ENCODE measurements around the gene SYT8. TPM values are rescaled to one million over a fixed set of nuclear protein-coding genes. Genes with fewer than 3 reads are reported as not detected.

The SYT8 gene
- total RNA-seq, 1 experiment from 2014 or later = 7.8 TPM

GRCh38 chr11:1861435-1862411 lies 26.9 kb downstream of the SYT8 start:
- CTCF ChIA-PET = no interaction called here

GRCh38 chr11:1862588-1863351 lies 28.0 kb downstream of the SYT8 start:
- ChIA-PET CTCF (no interaction called here), POLR2A (ENCODE audit: unreplicated experiment) (no interaction called here)
- H3K27ac ChIP-seq (ENCODE audit: low read length) = no peak overlapping the region
- no peaks in the 10 kb centered on the region for H3K27me3 ChIP-seq (ENCODE audit: low read length)
- no peaks in the 10 kb centered on the region for H3K79me2 ChIP-seq (ENCODE audit: low read length)
- H3K4me3 ChIP-seq (ENCODE audit: low read length) = no peak overlapping the region
- H2AFZ ChIP-seq (ENCODE audit: low read length) = no peak overlapping the region
- H4K20me1 ChIP-seq (ENCODE audit: low read length) = no peaks in the 10 kb centered on the region
- peaks cover 7% of the 10 kb centered on the region for H3K4me1 ChIP-seq (ENCODE audit: insufficient read depth, low read length)
- DNase-seq = no peak
- no peaks in the 10 kb centered on the region for H3F3A ChIP-seq (ENCODE audit: low read length, unreplicated experiment)
- no peaks in the 10 kb centered on the region for H3K9me3 ChIP-seq (ENCODE audit: low read length)
- no TSS peak for BruUV-seq (replicated peaks)
- no peaks in the 10 kb centered on the region for H3K36me3 ChIP-seq (ENCODE audit: low read depth, low read length)
- H3K9ac ChIP-seq (ENCODE audit: low read length) = no peak overlapping the region
- intact Hi-C loops (cut with micrococcal nuclease) = no loop called here
- no peak overlapping the region; the same call in 1 of the 2 replicates for H3K4me2 ChIP-seq (ENCODE audit: low read length)
- H3K9me2 ChIP-seq (replicated peaks; ENCODE audit: low read length) = no peaks in the 10 kb centered on the region
- ATAC-seq = no peak
- no peak for TF ChIP-seq EZH2phosphoT487 (IDR thresholded peaks at IDR 0.05; ENCODE audit: borderline replicate concordance, low read length)
- no peak for TF ChIP-seq EZH2 (IDR thresholded peaks at IDR 0.05; ENCODE audit: low read length, unreplicated experiment)
- TF ChIP-seq CTCF (conservative IDR thresholded peaks at IDR 0.05; ENCODE audit: low read depth, low read length) = no peak

More at GRCh38 chr11:1861435-1862411, 26.9 kb downstream of the SYT8 start:
- intact Hi-C loops (cut with micrococcal nuclease) = no loop called here
- Histone ChIP-seq H3K9me3 (ENCODE audit: low read length) (no peaks in the 10 kb centered on the region), H3K79me2 (ENCODE audit: low read length) (no peaks in the 10 kb centered on the region), H3F3A (ENCODE audit: low read length, unreplicated experiment) (no peaks in the 10 kb centered on the region), H3K9ac (ENCODE audit: low read length) (no peak overlapping the region), H4K20me1 (ENCODE audit: low read length) (no peaks in the 10 kb centered on the region), H3K9me2 (replicated peaks; ENCODE audit: low read length) (no peaks in the 10 kb centered on the region), H3K4me2 (ENCODE audit: low read length) (no peak overlapping the region), H3K27me3 (ENCODE audit: low read length) (no peaks in the 10 kb centered on the region), H2AFZ (ENCODE audit: low read length) (no peak overlapping the region), H3K36me3 (ENCODE audit: low read depth, low read length) (no peaks in the 10 kb centered on the region), H3K4me3 (ENCODE audit: low read length) (no peak overlapping the region), H3K27ac (ENCODE audit: low read length) (no peak overlapping the region), H3K4me1 (ENCODE audit: insufficient read depth, low read length) (peaks cover 7% of the 10 kb centered on the region)
- no TSS peak for BruUV-seq (replicated peaks)
- POLR2A ChIA-PET (ENCODE audit: unreplicated experiment) = no interaction called here
- TF ChIP-seq CTCF (conservative IDR thresholded peaks at IDR 0.05; ENCODE audit: low read depth, low read length) = no peak
- DNase-seq = no peak
- ATAC-seq = no peak

Measured in PC-3 (cell line).